Parathyroid adenoma (tissue), 2 donors: ENCODE results near the gene RBM42.

Experiments used
- H2AFZ ChIP-seq: fragments of 300-600 bp; sonication (generic); one replicate; pipeline ENCODE4 v1.7.0; 2017; ENCODE audit warnings: antibody characterized with exemption, mild to moderate bottlenecking
- H3K27ac ChIP-seq: fragments of 300-600 bp; sonication (generic); one replicate; pipeline ENCODE4 v1.7.0; 2017
- H3K27me3 ChIP-seq: fragments of 300-600 bp; sonication (generic); one replicate; pipeline ENCODE4 v1.7.0; 2017; ENCODE audit warnings: low read length; ENCODE audit not compliant: control insufficient read depth, insufficient read depth
- H3K36me3 ChIP-seq: fragments of 300-600 bp; sonication (generic); one replicate; pipeline ENCODE4 v1.7.0; 2017; ENCODE audit warnings: low read length; ENCODE audit not compliant: control insufficient read depth, insufficient read depth
- H3K4me1 ChIP-seq: fragments of 300-600 bp; sonication (generic); one replicate; pipeline ENCODE4 v1.7.0; 2017; ENCODE audit warnings: control low read depth
- H3K4me2 ChIP-seq: fragments of 300-600 bp; sonication (generic); one replicate; pipeline ENCODE4 v1.7.0; 2017; ENCODE audit warnings: low read length
- H3K4me3 ChIP-seq: fragments of 300-600 bp; sonication (generic); one replicate; pipeline ENCODE4 v1.7.0; 2017; ENCODE audit warnings: low read depth, low read length
- H3K79me2 ChIP-seq: fragments of 300-600 bp; sonication (generic); one replicate; pipeline ENCODE4 v1.7.0; 2017; ENCODE audit warnings: control low read depth
- H3K9ac ChIP-seq: fragments of 300-600 bp; sonication (generic); one replicate; pipeline ENCODE4 v1.7.0; 2017; ENCODE audit warnings: mild to moderate bottlenecking
- H3K9me3 ChIP-seq: fragments of 300-600 bp; sonication (generic); one replicate; pipeline ENCODE4 v1.7.0; 2017; ENCODE audit warnings: low read length; ENCODE audit not compliant: control insufficient read depth
- CTCF ChIP-seq: fragments of 300-600 bp; sonication (generic); IDR thresholded peaks from one replicate; pipeline ENCODE4 v1.7.0; 2017; ENCODE audit warnings: antibody characterized with exemption, mild to moderate bottlenecking
- donor health status: primary hyperparathyroidism.

Gene RBM42

DNA sequence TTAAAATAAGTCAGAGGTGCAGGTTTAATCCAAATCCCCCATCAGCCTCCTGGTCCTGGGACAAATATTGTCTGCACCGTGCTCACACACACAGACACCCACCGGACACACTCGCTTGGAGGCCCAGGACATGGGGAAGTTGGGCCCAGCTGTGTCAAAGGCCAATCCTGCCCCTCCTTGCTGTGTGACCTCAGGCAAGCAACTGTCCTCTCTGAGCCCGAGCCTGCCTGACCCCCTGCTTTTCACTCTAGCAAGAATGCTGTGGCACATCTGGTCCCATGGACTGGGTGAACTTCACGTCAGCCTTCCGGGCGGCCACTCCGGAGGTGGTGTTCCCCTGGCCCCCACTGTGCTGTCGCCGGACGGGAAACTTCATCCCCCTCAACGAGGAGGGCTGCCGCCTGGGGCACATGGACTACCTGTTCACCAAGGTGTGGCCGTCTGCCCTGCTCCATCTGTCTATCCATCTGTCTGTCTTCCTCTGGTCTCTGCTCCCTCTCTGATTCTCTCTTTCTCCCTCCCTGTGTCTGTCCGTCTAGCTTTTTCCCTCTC, 46.8 kb downstream of the RBM42 start:
- no peak for TF ChIP-seq CTCF
- Histone ChIP-seq H3K4me3 (no peak overlapping the region), H3K79me2 (no peaks in the 10 kb centered on the region), H3K27ac (no peak overlapping the region), H3K4me2 (no peak overlapping the region), H3K4me1 (no peaks in the 10 kb centered on the region), H3K9me3 (no peaks in the 10 kb centered on the region), H3K27me3 (no peaks in the 10 kb centered on the region), H3K9ac (no peak overlapping the region), H3K36me3 (no peaks in the 10 kb centered on the region), H2AFZ (no peak overlapping the region)
